ENCODE measurements around the gene ATP8B4. TPM values are rescaled to one million over a fixed set of nuclear protein-coding genes. Genes with fewer than 3 reads are reported as not detected.

Gene ATP8B4
- total and polyA plus RNA-seq, 10 of the 15 experiments (the other 5 are each of a cell fraction or from before 2014, with no cell fraction given), result 0.02 to 0.94 (median 0.19) TPM

DNA sequence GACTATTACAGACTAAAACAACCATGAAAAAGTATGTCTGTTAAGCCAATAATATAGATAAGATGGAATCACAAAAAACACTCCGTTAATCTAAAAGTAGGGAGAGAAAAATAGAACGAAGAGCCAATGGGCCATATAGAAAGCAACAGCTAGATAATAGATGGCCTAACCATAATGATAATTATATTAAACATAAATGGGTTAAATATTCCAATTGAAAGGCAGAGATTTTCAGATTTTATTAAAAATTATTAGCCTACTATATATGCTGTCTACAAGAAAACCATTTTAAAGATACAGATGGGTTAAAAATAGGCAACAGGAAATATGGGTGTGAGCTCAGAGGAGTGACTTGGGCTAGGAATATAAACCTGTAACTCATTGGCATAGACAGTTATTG is 76.3 kb downstream of the ATP8B4 start:
- CTCF ChIA-PET, result interaction anchor here (0.7 to 2.1 kb wide), 2 partner anchors 9 to 39 kb away, joined by 3 to 8 read pairs; no protein-coding TSS in a partner anchor
- H4K20me1 ChIP-seq (ENCODE audit: control insufficient read depth, insufficient read depth), result no peaks in the 10 kb centered on the region
- H3K9ac ChIP-seq (ENCODE audit: control insufficient read depth, insufficient read depth, low read length), result no peak overlapping the region
- POLR2A ChIA-PET, result no interaction called here
- no peaks in the 10 kb centered on the region; the same call in 2 of the 3 replicates for H3K9me3 ChIP-seq (replicated peaks; ENCODE audit: control insufficient read depth, insufficient read depth, low read length)
- H2AFZ ChIP-seq (ENCODE audit: control insufficient read depth, low read depth, low read length), result no peak overlapping the region
- in situ Hi-C loops (cut with MboI), result no loop called here
- intact Hi-C loops (cut with micrococcal nuclease; ENCODE audit: unreplicated experiment), result no loop called here
- H3K27ac ChIP-seq (ENCODE audit: control insufficient read depth, insufficient read depth), result no peak overlapping the region
- no peaks in the 10 kb centered on the region for H3K36me3 ChIP-seq (ENCODE audit: control insufficient read depth in 2 of 2, insufficient read depth in 2 of 2, low read length in 1 of 2)
- no peak for ATAC-seq
- WGBS (ENCODE audit: insufficient coverage, insufficient replicate concordance, low lambda C conversion rate, missing lambda C conversion rate), result 46% methylated on average over 2 of the region's 2 CpGs
- DNase-seq (ENCODE audit: low read depth, low spot score), result no peak
- TF ChIP-seq BCL11A (IDR thresholded peaks at IDR 0.05; ENCODE audit: low read depth, low read length), result no peak
- no peak for TF ChIP-seq TCF12 (IDR thresholded peaks at IDR 0.05; ENCODE audit: low read depth, low read length)
- TF ChIP-seq, protein P1, sequence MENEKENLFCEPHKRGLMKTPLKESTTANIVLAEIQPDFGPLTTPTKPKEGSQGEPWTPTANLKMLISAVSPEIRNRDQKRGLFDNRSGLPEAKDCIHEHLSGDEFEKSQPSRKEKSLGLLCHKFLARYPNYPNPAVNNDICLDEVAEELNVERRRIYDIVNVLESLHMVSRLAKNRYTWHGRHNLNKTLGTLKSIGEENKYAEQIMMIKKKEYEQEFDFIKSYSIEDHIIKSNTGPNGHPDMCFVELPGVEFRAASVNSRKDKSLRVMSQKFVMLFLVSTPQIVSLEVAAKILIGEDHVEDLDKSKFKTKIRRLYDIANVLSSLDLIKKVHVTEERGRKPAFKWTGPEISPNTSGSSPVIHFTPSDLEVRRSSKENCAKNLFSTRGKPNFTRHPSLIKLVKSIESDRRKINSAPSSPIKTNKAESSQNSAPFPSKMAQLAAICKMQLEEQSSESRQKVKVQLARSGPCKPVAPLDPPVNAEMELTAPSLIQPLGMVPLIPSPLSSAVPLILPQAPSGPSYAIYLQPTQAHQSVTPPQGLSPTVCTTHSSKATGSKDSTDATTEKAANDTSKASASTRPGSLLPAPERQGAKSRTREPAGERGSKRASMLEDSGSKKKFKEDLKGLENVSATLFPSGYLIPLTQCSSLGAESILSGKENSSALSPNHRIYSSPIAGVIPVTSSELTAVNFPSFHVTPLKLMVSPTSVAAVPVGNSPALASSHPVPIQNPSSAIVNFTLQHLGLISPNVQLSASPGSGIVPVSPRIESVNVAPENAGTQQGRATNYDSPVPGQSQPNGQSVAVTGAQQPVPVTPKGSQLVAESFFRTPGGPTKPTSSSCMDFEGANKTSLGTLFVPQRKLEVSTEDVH (IDR thresholded peaks at IDR 0.05; ENCODE audit: low read depth, partially characterized antibody), result no peak
- TF ChIP-seq POLR2AphosphoS5 (IDR thresholded peaks at IDR 0.05; ENCODE audit: low read length), result no peak
- TF ChIP-seq, protein P2, sequence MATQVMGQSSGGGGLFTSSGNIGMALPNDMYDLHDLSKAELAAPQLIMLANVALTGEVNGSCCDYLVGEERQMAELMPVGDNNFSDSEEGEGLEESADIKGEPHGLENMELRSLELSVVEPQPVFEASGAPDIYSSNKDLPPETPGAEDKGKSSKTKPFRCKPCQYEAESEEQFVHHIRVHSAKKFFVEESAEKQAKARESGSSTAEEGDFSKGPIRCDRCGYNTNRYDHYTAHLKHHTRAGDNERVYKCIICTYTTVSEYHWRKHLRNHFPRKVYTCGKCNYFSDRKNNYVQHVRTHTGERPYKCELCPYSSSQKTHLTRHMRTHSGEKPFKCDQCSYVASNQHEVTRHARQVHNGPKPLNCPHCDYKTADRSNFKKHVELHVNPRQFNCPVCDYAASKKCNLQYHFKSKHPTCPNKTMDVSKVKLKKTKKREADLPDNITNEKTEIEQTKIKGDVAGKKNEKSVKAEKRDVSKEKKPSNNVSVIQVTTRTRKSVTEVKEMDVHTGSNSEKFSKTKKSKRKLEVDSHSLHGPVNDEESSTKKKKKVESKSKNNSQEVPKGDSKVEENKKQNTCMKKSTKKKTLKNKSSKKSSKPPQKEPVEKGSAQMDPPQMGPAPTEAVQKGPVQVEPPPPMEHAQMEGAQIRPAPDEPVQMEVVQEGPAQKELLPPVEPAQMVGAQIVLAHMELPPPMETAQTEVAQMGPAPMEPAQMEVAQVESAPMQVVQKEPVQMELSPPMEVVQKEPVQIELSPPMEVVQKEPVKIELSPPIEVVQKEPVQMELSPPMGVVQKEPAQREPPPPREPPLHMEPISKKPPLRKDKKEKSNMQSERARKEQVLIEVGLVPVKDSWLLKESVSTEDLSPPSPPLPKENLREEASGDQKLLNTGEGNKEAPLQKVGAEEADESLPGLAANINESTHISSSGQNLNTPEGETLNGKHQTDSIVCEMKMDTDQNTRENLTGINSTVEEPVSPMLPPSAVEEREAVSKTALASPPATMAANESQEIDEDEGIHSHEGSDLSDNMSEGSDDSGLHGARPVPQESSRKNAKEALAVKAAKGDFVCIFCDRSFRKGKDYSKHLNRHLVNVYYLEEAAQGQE (IDR thresholded peaks at IDR 0.05; ENCODE audit: low read depth, low read length), result no peak
- TF ChIP-seq TBL1XR1 (IDR thresholded peaks at IDR 0.05; ENCODE audit: low read depth, low read length), result no peak
- no peak for TF ChIP-seq SREBF2 (IDR thresholded peaks at IDR 0.05; ENCODE audit: low read length)
- no peak for TF ChIP-seq TCF7 (IDR thresholded peaks at IDR 0.05; ENCODE audit: borderline replicate concordance)
- TF ChIP-seq WRNIP1 (IDR thresholded peaks at IDR 0.05; ENCODE audit: borderline replicate concordance, low read depth, low read length), result no peak
- no peak for TF ChIP-seq SUZ12 (IDR thresholded peaks at IDR 0.05; ENCODE audit: unreplicated experiment)
- TF ChIP-seq MTA2 (IDR thresholded peaks at IDR 0.05; ENCODE audit: low read depth), result no peak
- TF ChIP-seq SIN3A (IDR thresholded peaks at IDR 0.05; ENCODE audit: low read depth, low read length), result no peak
- no peak for TF ChIP-seq EP300 (IDR thresholded peaks at IDR 0.05; ENCODE audit: borderline replicate concordance in 1 of 2, control insufficient read depth in 1 of 2, low read depth in 2 of 2, low read length in 2 of 2)
- TF ChIP-seq ATF7 (IDR thresholded peaks at IDR 0.05; ENCODE audit: low read depth), result no peak
- H3K27me3 ChIP-seq (replicated peaks in 1 of 2; ENCODE audit: control insufficient read depth in 2 of 2, insufficient read depth in 2 of 2, low read length in 1 of 2), result no peaks in the 10 kb centered on the region
- H3K4me3 ChIP-seq, result no peak overlapping the region
- no peaks in the 10 kb centered on the region for H3K4me1 ChIP-seq (ENCODE audit: control insufficient read depth, insufficient read depth, low read length)
- RAD21 ChIA-PET (ENCODE audit: unreplicated experiment), result interaction anchor here (1.0 kb wide), 1 partner anchor 15 kb away, joined by 3 read pairs; no protein-coding TSS in a partner anchor
- no peak for FAIRE-seq
- no peaks in the 10 kb centered on the region for H3K79me2 ChIP-seq (ENCODE audit: control insufficient read depth, insufficient read depth, low read length)
- SMC1A ChIA-PET (ENCODE audit: uncharacterized antibody, unreplicated experiment), result interaction anchor here (0.5 to 1.4 kb wide), 4 partner anchors 9 to 434 kb away, joined by 3 to 5 read pairs (median 3); no protein-coding TSS in a partner anchor
- no TSS peak for BruUV-seq (replicated peaks)
- H3K4me2 ChIP-seq (ENCODE audit: control insufficient read depth, insufficient read depth), result no peak overlapping the region

Data from GM12878 (cell line).